Heart left ventricle (tissue), 13 donors: Measurements from ENCODE around the gene IGFL4.

Source experiments
- CTCF ChIP-seq, 12 donors: fragments of 200-600 bp; sonication (generic) in 4 of 12; IDR thresholded peaks; one replicate each; pipeline versions ENCODE4 v1.5.0 to v1.8.0; 2018 to 2022; ENCODE audit warnings: antibody characterized with exemption in 12 of 12, mild to moderate bottlenecking in 5 of 12
- POLR2A ChIP-seq, 2 donors: fragments of 450-650 bp; IDR thresholded peaks; one replicate each; pipeline ENCODE4 v1.6.1; 2017; ENCODE audit warnings: antibody characterized with exemption in 2 of 2, mild to moderate bottlenecking in 2 of 2, moderate library complexity in 2 of 2
- donor health status: ischemic (EF 13 %, LVEDD 7.1; RV severe dilation, severe dysfunction).
- donor health status: DM: no; HTN: yes; CAD: no.
- donor health status: DM: no; HTN: no; CAD: no.
- donor health status: ischemic (EF 25% LVEDD 6.9; RV normal size, moderate dysfunction).
- donor health status: ischemic (EF 25% LVEDD 5.7; RV mildly dilated, moderate dysfunction).
- donor health status: ischemic (EF 35%, LVEDD 5.7; RV mildly dilated, moderate dysfunction).
- donor health status: nonischemic (EF 11% LVEDD 7.7; RV severe dilation, severe dysfunction).
- donor health status: DM: yes; HTN: yes; CAD: no.
- donor health status: PGD.
- donor health status: ischemic (EF 29% LVEDD 5.4; RV normal size, mild dysfunction).
- donor health status: nonischemic (EF 23%, LVEDD 6.1; RV moderate dilation, normal function).

- TF ChIP-seq CTCF (IDR thresholded peaks at IDR 0.05) (no peak), POLR2A (IDR thresholded peaks at IDR 0.05) (no peak)
These were observed 22.0 kb downstream of the IGFL4 start for GRCh38 chr19:46018729-46019251.
